ENCODE measurements around the gene ADGRL3.

ADGRL3 gene

GRCh38 chr4:61407642-61408618 lies 207.8 kb downstream of the ADGRL3 start:
- H3K27me3 ChIP-seq (ENCODE audit: insufficient read depth, low read depth) = no peaks in the 10 kb centered on the region
- no peak overlapping the region for H2AFZ ChIP-seq (ENCODE audit: low read depth)
- no peak overlapping the region for H3K9ac ChIP-seq
- no peak overlapping the region for H3K4me3 ChIP-seq (IDR thresholded peaks at IDR 0.05; ENCODE audit: insufficient read depth, low read depth, low read length)
- no peaks in the 10 kb centered on the region for H3K4me1 ChIP-seq (ENCODE audit: low read depth, poor library complexity, severe bottlenecking)
- no peaks in the 10 kb centered on the region for H3K79me2 ChIP-seq (ENCODE audit: insufficient read depth, low read depth)
- no peaks in the 10 kb centered on the region for H4K20me1 ChIP-seq (ENCODE audit: insufficient read depth)
- no peak overlapping the region for H3K4me2 ChIP-seq
- no peak overlapping the region for H3K27ac ChIP-seq
- TF ChIP-seq CTCF (conservative IDR thresholded peaks at IDR 0.05; ENCODE audit: low read depth, low read length) = no peak
- no peaks in the 10 kb centered on the region for H3K36me3 ChIP-seq (ENCODE audit: insufficient read depth)

GRCh38 chr4:61408861-61409260 lies 208.7 kb downstream of the ADGRL3 start:
- Histone ChIP-seq H3K27me3 (ENCODE audit: insufficient read depth, low read depth) (no peaks in the 10 kb centered on the region), H3K4me1 (ENCODE audit: low read depth, poor library complexity, severe bottlenecking) (no peaks in the 10 kb centered on the region), H4K20me1 (ENCODE audit: insufficient read depth) (no peaks in the 10 kb centered on the region), H3K9ac (no peak overlapping the region), H2AFZ (ENCODE audit: low read depth) (no peak overlapping the region), H3K27ac (no peak overlapping the region), H3K4me2 (no peak overlapping the region), H3K4me3 (IDR thresholded peaks at IDR 0.05; ENCODE audit: insufficient read depth, low read depth, low read length) (no peak overlapping the region), H3K79me2 (ENCODE audit: insufficient read depth, low read depth) (no peaks in the 10 kb centered on the region), H3K36me3 (ENCODE audit: insufficient read depth) (no peaks in the 10 kb centered on the region)
- no peak for TF ChIP-seq CTCF (conservative IDR thresholded peaks at IDR 0.05; ENCODE audit: low read depth, low read length)

- H3K4me3 ChIP-seq (IDR thresholded peaks at IDR 0.05; ENCODE audit: insufficient read depth, low read depth, low read length) = no peak overlapping the region
- no peak for TF ChIP-seq CTCF (conservative IDR thresholded peaks at IDR 0.05; ENCODE audit: low read depth, low read length)
- H3K27me3 ChIP-seq (ENCODE audit: insufficient read depth, low read depth) = no peaks in the 10 kb centered on the region
- no peaks in the 10 kb centered on the region for H3K4me1 ChIP-seq (ENCODE audit: low read depth, poor library complexity, severe bottlenecking)
- no peak overlapping the region for H3K4me2 ChIP-seq
- no peak overlapping the region for H3K27ac ChIP-seq
- H3K9ac ChIP-seq = no peak overlapping the region
- no peak overlapping the region for H2AFZ ChIP-seq (ENCODE audit: low read depth)
- no peaks in the 10 kb centered on the region for H4K20me1 ChIP-seq (ENCODE audit: insufficient read depth)
- no peaks in the 10 kb centered on the region for H3K36me3 ChIP-seq (ENCODE audit: insufficient read depth)
- no peaks in the 10 kb centered on the region for H3K79me2 ChIP-seq (ENCODE audit: insufficient read depth, low read depth)
These were observed 211.1 kb downstream of the ADGRL3 start for GRCh38 chr4:61411241-61411640.

GRCh38 chr4:61425315-61425714 lies 225.2 kb downstream of the ADGRL3 start:
- Histone ChIP-seq H2AFZ (ENCODE audit: low read depth) (no peak overlapping the region), H3K79me2 (ENCODE audit: insufficient read depth, low read depth) (no peaks in the 10 kb centered on the region), H4K20me1 (ENCODE audit: insufficient read depth) (no peaks in the 10 kb centered on the region), H3K4me2 (no peak overlapping the region), H3K27ac (no peak overlapping the region), H3K4me3 (IDR thresholded peaks at IDR 0.05; ENCODE audit: insufficient read depth, low read depth, low read length) (no peak overlapping the region), H3K9ac (no peak overlapping the region), H3K36me3 (ENCODE audit: insufficient read depth) (no peaks in the 10 kb centered on the region), H3K27me3 (ENCODE audit: insufficient read depth, low read depth) (no peaks in the 10 kb centered on the region), H3K4me1 (ENCODE audit: low read depth, poor library complexity, severe bottlenecking) (no peaks in the 10 kb centered on the region)
- no peak for TF ChIP-seq CTCF (conservative IDR thresholded peaks at IDR 0.05; ENCODE audit: low read depth, low read length)
